BE2C (cell line): Measurements from ENCODE around the gene LNX1.

Experiments
- DNase-seq: peaks from one replicate; pipeline ENCODE4 v3.0.0-alpha.2; 2020
- H3K27me3 ChIP-seq: fragments of 250-450 bp; sonication (Bioruptor Pico); 2 replicates; pipeline ENCODE4 v1.5.1; 2020; ENCODE audit warnings: mild to moderate bottlenecking
- H3K36me3 ChIP-seq: fragments of 250-450 bp; sonication (Bioruptor Pico); 2 replicates; pipeline ENCODE4 v1.5.1; 2020; ENCODE audit warnings: mild to moderate bottlenecking
- H3K4me1 ChIP-seq: fragments of 250-450 bp; sonication (Bioruptor Pico); 2 replicates; pipeline ENCODE4 v1.5.1; 2020
- H3K4me3 ChIP-seq: 2 replicates; pipeline ENCODE4 v1.5.1; 2011; ENCODE audit warnings: low read depth, low read length
- H3K9me3 ChIP-seq: fragments of 250-450 bp; sonication (Bioruptor Pico); 2 replicates; pipeline ENCODE4 v1.5.1; 2020
- CTCF ChIP-seq: IDR thresholded peaks from 2 replicates; pipeline ENCODE4 v1.5.1; 2012; ENCODE audit warnings: mild to moderate bottlenecking, low read depth, low read length

LNX1 gene

GRCh38 chr4:53536328-53536727 is 55.0 kb downstream of the LNX1 start:
- H3K27me3 ChIP-seq, result no peaks in the 10 kb centered on the region
- no peak for TF ChIP-seq CTCF
- DNase-seq, result no peak

GRCh38 chr4:53535567-53535966 is 55.7 kb downstream of the LNX1 start:
- Histone ChIP-seq H3K4me1 (no peaks in the 10 kb centered on the region), H3K27me3 (no peaks in the 10 kb centered on the region), H3K9me3 (no peaks in the 10 kb centered on the region)

More at GRCh38 chr4:53536328-53536727, 55.0 kb downstream of the LNX1 start:
- H3K4me3 ChIP-seq, result no peak overlapping the region
- H3K9me3 ChIP-seq, result no peaks in the 10 kb centered on the region
- H3K36me3 ChIP-seq, result no peaks in the 10 kb centered on the region
- H3K4me1 ChIP-seq, result no peaks in the 10 kb centered on the region; the same call in 1 of the 2 replicates

GRCh38 chr4:53534684-53535083 is 56.6 kb downstream of the LNX1 start:
- no peaks in the 10 kb centered on the region for H3K27me3 ChIP-seq
- TF ChIP-seq CTCF, result no peak
- no peaks in the 10 kb centered on the region for H3K4me1 ChIP-seq
- H3K36me3 ChIP-seq, result no peaks in the 10 kb centered on the region
- H3K9me3 ChIP-seq, result no peaks in the 10 kb centered on the region
- no peak overlapping the region for H3K4me3 ChIP-seq
- no peak for DNase-seq

More at GRCh38 chr4:53535567-53535966, 55.7 kb downstream of the LNX1 start:
- no peak for TF ChIP-seq CTCF
- Histone ChIP-seq H3K4me3 (no peak overlapping the region), H3K36me3 (no peaks in the 10 kb centered on the region)
- DNase-seq, result no peak

- no peak for TF ChIP-seq CTCF
- H3K9me3 ChIP-seq, result no peaks in the 10 kb centered on the region
- no peak for DNase-seq
Observed at GRCh38 chr4:53532521-53532920, 58.8 kb downstream of the LNX1 start.

GRCh38 chr4:53531585-53532224 is 59.6 kb downstream of the LNX1 start:
- no peak for DNase-seq
- TF ChIP-seq CTCF, result no peak
- Histone ChIP-seq H3K9me3 (no peaks in the 10 kb centered on the region), H3K4me3 (no peak overlapping the region), H3K27me3 (no peaks in the 10 kb centered on the region), H3K36me3 (no peaks in the 10 kb centered on the region), H3K4me1 (peaks cover 2% of the 10 kb centered on the region; the same call in 1 of the 2 replicates)

More at GRCh38 chr4:53532521-53532920, 58.8 kb downstream of the LNX1 start:
- Histone ChIP-seq H3K36me3 (no peaks in the 10 kb centered on the region), H3K4me3 (no peak overlapping the region), H3K4me1 (peaks cover 2% of the 10 kb centered on the region; the same call in 1 of the 2 replicates), H3K27me3 (no peaks in the 10 kb centered on the region)

- Histone ChIP-seq H3K36me3 (no peaks in the 10 kb centered on the region), H3K4me3 (no peak overlapping the region), H3K9me3 (no peaks in the 10 kb centered on the region), H3K27me3 (no peaks in the 10 kb centered on the region), H3K4me1 (peaks cover 2% of the 10 kb centered on the region; the same call in 1 of the 2 replicates)
- no peak for TF ChIP-seq CTCF
- DNase-seq, result no peak
Observed at GRCh38 chr4:53529025-53529424, 62.3 kb downstream of the LNX1 start.
